H1 (cell line): ENCODE measurements around the gene NEMF. TPM values are rescaled to one million over a fixed set of nuclear protein-coding genes. Genes with fewer than 3 reads are reported as not detected.
"Not testable (repeated sequence)": the region's sequence is repeated elsewhere in the genome, so short reads cannot be mapped to it uniquely, and the experiment has no call there.

ENCODE experiments used
- CTCF ChIA-PET: fragments of 300-600 bp; sonication (Branson Sonifier 250); formaldehyde crosslinking; loops from one replicate; lab custom pipeline; 2021; ENCODE audit not compliant: partially characterized antibody; lab: Charles Lee
- POLR2A ChIA-PET: fragments of 300-600 bp; sonication (Branson Sonifier 250); formaldehyde crosslinking; loops from one replicate; lab custom pipeline; 2021; ENCODE audit warnings: inconsistent platforms; ENCODE audit not compliant: partially characterized antibody; lab: Charles Lee
- DNase-seq, 2 experiments: peaks; one replicate each; pipeline versions ENCODE4 v3.0.0 to v3.0.0-alpha.2; 2010 to 2022; ENCODE audit warnings: low spot score in 2 of 2, low read depth in 1 of 2, mixed read lengths in 1 of 2
- FAIRE-seq: peaks from 2 replicates; lab custom pipeline; 2011; peaks lifted over from hg19 to GRCh38; lab: Jason Lieb, UNC
- H2AFZ ChIP-seq: 2 replicates; pipeline ENCODE4 v1.8.1; 2012; ENCODE audit warnings: low read length, inconsistent platforms
- H2AK5ac ChIP-seq: 2 replicates; pipeline ENCODE4 v1.6.1; 2013; ENCODE audit warnings: low read depth, low read length
- H2BK120ac ChIP-seq: replicated peaks from 2 replicates; pipeline ENCODE3; 2013; ENCODE audit warnings: low read depth, low read length, inconsistent platforms
- H2BK12ac ChIP-seq: 2 replicates; pipeline ENCODE4 v1.6.1; 2013; ENCODE audit warnings: low read depth, low read length
- H2BK15ac ChIP-seq: 2 replicates; pipeline ENCODE4 v1.6.1; 2013; ENCODE audit warnings: low read length
- H2BK20ac ChIP-seq: 2 replicates; pipeline ENCODE4 v1.6.1; 2013; ENCODE audit warnings: low read length
- H2BK5ac ChIP-seq: 2 replicates; pipeline ENCODE4 v1.6.1; 2013; ENCODE audit warnings: low read depth, low read length
- H3K14ac ChIP-seq: 2 replicates; pipeline ENCODE4 v1.6.1; 2013; ENCODE audit warnings: inconsistent platforms; ENCODE audit not compliant: insufficient read length
- H3K18ac ChIP-seq: 2 replicates; pipeline ENCODE4 v1.6.1; 2013; ENCODE audit warnings: low read length; ENCODE audit errors: extremely low read depth
- H3K23ac ChIP-seq: 2 replicates; pipeline ENCODE4 v1.6.1; 2013; ENCODE audit warnings: inconsistent platforms; ENCODE audit not compliant: insufficient read length
- H3K23me2 ChIP-seq: 2 replicates; pipeline ENCODE4 v1.6.1; 2013; ENCODE audit warnings: low read depth, low read length
- H3K27ac ChIP-seq: 2 replicates; pipeline ENCODE4 v1.6.1; 2011; ENCODE audit warnings: low read depth, low read length, inconsistent platforms
- H3K27me3 ChIP-seq, 4 experiments: replicated peaks in 1 of 4; 1 replicate in 1 of 4; 2 replicates in 3 of 4; pipeline versions ENCODE4 v1.6.1 to v1.8.1; 2011 to 2013; ENCODE audit warnings: low read length in 3 of 4, mild to moderate bottlenecking in 3 of 4, inconsistent platforms in 2 of 4, mixed read lengths in 2 of 4, moderate library complexity in 1 of 4; ENCODE audit not compliant: control insufficient read depth in 3 of 4, insufficient read depth in 3 of 4; ENCODE audit errors: extremely low read depth in 1 of 4
- H3K36me3 ChIP-seq, 4 experiments: 2 replicates each; pipeline versions ENCODE4 v1.6.1 to v1.8.1; 2011 to 2013; ENCODE audit warnings: mild to moderate bottlenecking in 4 of 4, low read length in 3 of 4, moderate library complexity in 2 of 4, control low read depth in 1 of 4, inconsistent platforms in 1 of 4; ENCODE audit not compliant: insufficient read depth in 4 of 4, control insufficient read depth in 2 of 4
- H3K4ac ChIP-seq: replicated peaks from 2 replicates; pipeline ENCODE3; 2013; ENCODE audit warnings: low read length, low read depth, mixed read lengths, inconsistent platforms; ENCODE audit not compliant: insufficient read length
- H3K4me1 ChIP-seq, 4 experiments: replicated peaks in 1 of 4; 1 replicate in 1 of 4; 2 replicates in 3 of 4; pipeline versions ENCODE4 v1.6.1 to v1.8.1; 2011 to 2013; ENCODE audit warnings: low read length in 3 of 4, inconsistent platforms in 2 of 4, mixed read lengths in 1 of 4; ENCODE audit not compliant: insufficient read depth in 4 of 4, control insufficient read depth in 3 of 4
- H3K4me2 ChIP-seq, 2 experiments: 2 replicates each; pipeline versions ENCODE4 v1.6.1 to v1.8.1; 2011 to 2013; ENCODE audit warnings: low read depth in 2 of 2, low read length in 2 of 2, control low read depth in 1 of 2, inconsistent platforms in 1 of 2, mild to moderate bottlenecking in 1 of 2; ENCODE audit not compliant: insufficient read depth in 1 of 2
- H3K4me3 ChIP-seq, 4 experiments: fragments of 200-600, 300-600 bp in 1 of 4; sonication (generic), shearing (Covaris generic), sonication (Bioruptor Twin) in 1 of 4; 2 replicates each; pipeline versions ENCODE4 v1.5.1 to v1.8.1; 2011 to 2016; ENCODE audit warnings: low read length in 4 of 4, low read depth in 3 of 4, control low read depth in 2 of 4, inconsistent platforms in 2 of 4, mild to moderate bottlenecking in 2 of 4, mixed read lengths in 1 of 4, moderate library complexity in 1 of 4; ENCODE audit not compliant: insufficient read depth in 2 of 4; ENCODE audit errors: extremely low read depth in 1 of 4
- H3K56ac ChIP-seq: replicated peaks from 2 replicates; pipeline ENCODE3; 2013; ENCODE audit warnings: low read depth, mild to moderate bottlenecking, mixed read lengths, low read length, inconsistent platforms; ENCODE audit not compliant: insufficient read length
- H3K79me1 ChIP-seq: 2 replicates; pipeline ENCODE4 v1.6.1; 2013; ENCODE audit warnings: low read depth, low read length, control low read depth
- H3K79me2 ChIP-seq, 2 experiments: 2 replicates each; pipeline versions ENCODE4 v1.6.1 to v1.8.1; 2012 to 2013; ENCODE audit warnings: low read length in 2 of 2, mild to moderate bottlenecking in 2 of 2, inconsistent platforms in 1 of 2; ENCODE audit not compliant: insufficient read depth in 2 of 2, control insufficient read depth in 1 of 2
- H3K9ac ChIP-seq, 4 experiments: replicated peaks in 1 of 4; 1 replicate in 1 of 4; 2 replicates in 3 of 4; pipeline versions ENCODE4 v1.6.1 to v1.8.1; 2011 to 2013; ENCODE audit warnings: low read depth in 3 of 4, low read length in 3 of 4, control low read depth in 2 of 4, mild to moderate bottlenecking in 2 of 4, moderate library complexity in 2 of 4, inconsistent platforms in 1 of 4; ENCODE audit errors: extremely low read depth in 1 of 4
- H3K9me3 ChIP-seq, 2 experiments: 2 replicates each; pipeline versions ENCODE4 v1.6.1 to v1.8.1; 2012 to 2013; ENCODE audit warnings: mild to moderate bottlenecking in 2 of 2, moderate library complexity in 2 of 2, control low read depth in 1 of 2, inconsistent platforms in 1 of 2, low read depth in 1 of 2, low read length in 1 of 2, mixed read lengths in 1 of 2; ENCODE audit not compliant: insufficient read depth in 2 of 2
- H4K20me1 ChIP-seq, 2 experiments: replicated peaks in 1 of 2; 2 replicates each; pipeline versions ENCODE3 to v1.8.1; 2011 to 2013; ENCODE audit warnings: inconsistent platforms in 2 of 2, low read length in 2 of 2, mild to moderate bottlenecking in 1 of 2; ENCODE audit not compliant: insufficient read depth in 2 of 2, control insufficient read depth in 1 of 2
- H4K5ac ChIP-seq: 2 replicates; pipeline ENCODE4 v1.6.1; 2013; ENCODE audit warnings: low read length, low read depth, mixed read lengths, inconsistent platforms; ENCODE audit not compliant: insufficient read length
- H4K8ac ChIP-seq: 2 replicates; pipeline ENCODE4 v1.8.0; 2013; ENCODE audit warnings: mild to moderate bottlenecking, moderate library complexity, low read length, inconsistent platforms; ENCODE audit not compliant: insufficient read depth; ENCODE audit errors: extremely low read depth
- H4K91ac ChIP-seq: replicated peaks from 2 replicates; pipeline ENCODE3; 2013; ENCODE audit warnings: low read length, mixed read lengths, inconsistent platforms; ENCODE audit not compliant: insufficient read length
- EGR1 ChIP-seq: IDR thresholded peaks from 2 replicates; pipeline ENCODE4 v1.6.1; 2011; ENCODE audit warnings: low read depth, low read length, borderline replicate concordance
- PHF8 ChIP-seq: fragments of 200-600 bp; sonication (generic); conservative IDR thresholded peaks from 2 replicates; pipeline ENCODE4 v1.7.1; 2012; ENCODE audit warnings: low read depth, mild to moderate bottlenecking, inconsistent platforms, low read length, moderate library complexity
- YY1 ChIP-seq: IDR thresholded peaks from 2 replicates; pipeline ENCODE4 v1.6.1; 2011; ENCODE audit warnings: low read depth, mild to moderate bottlenecking, low read length
- WGBS, 2 experiments: shearing (Covaris generic) in 1 of 2; methylation state at CpG; one replicate each; pipeline versions ENCODE4 v1.1.6 to v1.1.7; 2013 to 2015; ENCODE audit warnings: low lambda C conversion rate in 2 of 2, mixed read lengths in 2 of 2, inconsistent platforms in 1 of 2, low coverage in 1 of 2, missing lambda C conversion rate in 1 of 2; ENCODE audit not compliant: insufficient replicate concordance in 2 of 2, insufficient coverage in 1 of 2, insufficient read length in 1 of 2; ENCODE audit errors: extremely low coverage in 1 of 2, missing lambda C conversion rate in 1 of 2; 5-methylcytosine and 5-hydroxymethylcytosine counted together
- polyA plus RNA-seq, 7 experiments: library from polyadenylated mRNA; depleted of rRNA in 3 of 7; stranded (reverse) in 5 of 7; unstranded in 2 of 7; fragments of >200 nt in 5 of 7; fragments of 200-250 nt in 2 of 7; gene quantifications; 1 replicate in 5 of 7; 2 replicates in 1 of 7; 4 replicates in 1 of 7; pipeline versions ENCODE4 v1.2.1 to v1.2.3, GENCODE V29; 2011 to 2013; ENCODE audit warnings: missing spikeins in 2 of 7, mixed read lengths in 2 of 7
- total RNA-seq: library from RNA; stranded (reverse); fragmentation: NEBNext Ultra II Directional; extraction: Animal tissue kit (Norgen Biotek cat#: 25700); gene quantifications from 2 replicates; pipeline ENCODE4 v1.2.1, GENCODE V29; 2021

Gene NEMF
- total and polyA plus RNA-seq, 2 of the 8 experiments (the other 6 are each of a cell fraction or from before 2014, with no cell fraction given), result 8.3 to 45.5 TPM

DNA sequence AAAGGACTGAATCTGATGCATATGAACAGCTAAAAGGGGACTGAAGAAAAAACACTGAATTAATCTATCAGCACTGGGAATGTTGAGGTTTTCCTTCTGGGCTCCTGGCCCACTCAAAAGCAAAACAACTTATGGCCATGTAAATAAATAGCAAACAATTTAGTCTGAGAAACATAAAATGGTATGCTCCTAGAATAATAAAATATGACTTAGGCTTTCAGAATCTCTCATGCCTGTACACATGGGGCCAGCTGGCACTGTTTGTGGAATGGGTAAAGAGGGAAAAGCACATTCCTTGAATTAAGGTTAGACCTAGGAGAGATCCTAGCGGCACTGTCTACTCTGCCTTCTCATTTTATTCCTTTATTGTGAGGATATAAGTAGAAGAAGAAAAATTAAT lies 78.5 kb downstream of the NEMF start (continued):
- no peak for TF ChIP-seq EGR1
- no peak for TF ChIP-seq PHF8
- TF ChIP-seq YY1, result no peak

DNA sequence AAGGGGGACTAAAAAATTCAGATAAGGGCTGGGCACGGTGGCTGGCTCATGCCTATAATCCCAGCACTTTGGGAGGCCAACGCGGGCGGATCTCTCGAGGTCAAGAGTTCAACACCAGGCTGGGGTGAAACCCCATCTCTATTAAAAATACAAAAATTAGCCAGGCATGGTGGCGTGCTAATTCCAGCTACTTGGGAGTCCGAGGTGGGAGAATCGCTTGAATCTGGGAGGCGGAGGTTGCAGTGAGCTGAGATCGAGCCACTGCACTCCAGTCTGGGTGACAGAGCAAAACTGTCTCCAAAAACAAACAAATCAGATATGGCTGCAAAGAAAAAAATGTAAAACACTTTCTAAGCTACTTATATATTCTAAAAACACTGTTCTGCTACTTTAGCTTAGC lies 80.9 kb downstream of the NEMF start:
- 98% methylated on average over 10 of the region's 10 CpGs; no CpG with 5 or more reads in 1 of the 2 experiments for WGBS, 2 experiments
- not testable (repeated sequence) for H4K5ac ChIP-seq, FAIRE-seq, H3K14ac ChIP-seq, H3K4me2 ChIP-seq, H2BK5ac ChIP-seq, H3K23me2 ChIP-seq, H2BK20ac ChIP-seq, DNase-seq, H2AFZ ChIP-seq, H3K23ac ChIP-seq, H3K9ac ChIP-seq, H2BK12ac ChIP-seq, H3K27me3 ChIP-seq, H4K20me1 ChIP-seq, H3K4me3 ChIP-seq, H4K8ac ChIP-seq, H2BK15ac ChIP-seq, H2AK5ac ChIP-seq, H2BK120ac ChIP-seq, H3K79me1 ChIP-seq, H3K18ac ChIP-seq, H4K91ac ChIP-seq, H3K9me3 ChIP-seq, H3K27ac ChIP-seq, H3K56ac ChIP-seq, H3K4ac ChIP-seq
- POLR2A ChIA-PET, result interaction anchor here (0.6 to 2.7 kb wide), 5 partner anchors 10 to 131 kb away, joined by 3 to 14 read pairs (median 5); no protein-coding TSS in a partner anchor
- CTCF ChIA-PET, result interaction anchor here (0.5 to 0.6 kb wide), 2 partner anchors 139 to 306 kb away, joined by 3 read pairs; no protein-coding TSS in a partner anchor
- Histone ChIP-seq H3K79me2 (peaks cover 0 to 23% of the 10 kb centered on the region in 2 experiments; a peak in 3 of 4 replicates), H3K36me3 (peaks cover 4 to 25% (median 5%) of the 10 kb centered on the region in 4 experiments; a peak in 6 of 8 replicates), H3K4me1 (peaks cover 2 to 13% (median 3%) of the 10 kb centered on the region in 4 experiments; a peak in 4 of 7 replicates)
